Fibroblast of pulmonary artery (primary cell): ENCODE measurements around the gene BFSP2.

Experiments
- DNase-seq: peaks from one replicate; pipeline ENCODE4 v3.0.0-alpha.2; 2010; ENCODE audit warnings: low read depth
- H3K4me3 ChIP-seq: replicated peaks from 2 replicates; pipeline ENCODE4 v1.5.1; 2011; ENCODE audit warnings: low read depth, mild to moderate bottlenecking, control low read depth, low read length, moderate library complexity
- CTCF ChIP-seq: IDR thresholded peaks from 2 replicates; pipeline ENCODE4 v1.5.1; 2011; ENCODE audit warnings: mild to moderate bottlenecking, control low read depth, low read length, inconsistent platforms; ENCODE audit errors: missing control alignments

Gene BFSP2

GRCh38 chr3:133486658-133487057 is 86.8 kb downstream of the BFSP2 start:
- no peak for TF ChIP-seq CTCF

GRCh38 chr3:133487204-133487603 is 87.3 kb downstream of the BFSP2 start:
- TF ChIP-seq CTCF: no peak
- H3K4me3 ChIP-seq: no peak overlapping the region
- no peak for DNase-seq

More at GRCh38 chr3:133486658-133487057, 86.8 kb downstream of the BFSP2 start:
- DNase-seq: no peak
- no peak overlapping the region for H3K4me3 ChIP-seq

GRCh38 chr3:133487920-133488540 is 88.2 kb downstream of the BFSP2 start:
- TF ChIP-seq CTCF: peak; percentile 57
- DNase-seq: peak; percentile 56
- H3K4me3 ChIP-seq: no peak overlapping the region

GRCh38 chr3:133488785-133489367 is 89.0 kb downstream of the BFSP2 start:
- TF ChIP-seq CTCF: no peak
- DNase-seq: peak; percentile 72
- no peak overlapping the region for H3K4me3 ChIP-seq

- no peak overlapping the region for H3K4me3 ChIP-seq
- DNase-seq: no peak
These were observed 89.7 kb downstream of the BFSP2 start for GRCh38 chr3:133489466-133490085.

GRCh38 chr3:133490468-133491351 is 90.9 kb downstream of the BFSP2 start:
- no peak for DNase-seq
- TF ChIP-seq CTCF: no peak
- H3K4me3 ChIP-seq: no peak overlapping the region

More at GRCh38 chr3:133489466-133490085, 89.7 kb downstream of the BFSP2 start:
- TF ChIP-seq CTCF: no peak
